Measurements from ENCODE around the gene MACROD2. TPM values are rescaled to one million over a fixed set of nuclear protein-coding genes. Genes with fewer than 3 reads are reported as not detected.

The MACROD2 gene
- polyA plus RNA-seq, 4 donors, result 1.00 to 4.8 (median 1.4) TPM

- 58 to 70% (median 66%) methylated on average over 10 of the region's 10 CpGs for WGBS, 3 donors
- no peak for FAIRE-seq
- H3K4me1 ChIP-seq (ENCODE audit: control insufficient read depth in 3 of 3, insufficient read depth in 2 of 3, low read depth in 1 of 3, low read length in 2 of 3), result no peaks in the 10 kb centered on the region
- no peaks in the 10 kb centered on the region for H3K36me3 ChIP-seq (ENCODE audit: control insufficient read depth in 3 of 3, insufficient read depth in 2 of 3, low read depth in 1 of 3, low read length in 3 of 3)
- H3K4me3 ChIP-seq (ENCODE audit: low read depth in 1 of 3, low read length in 3 of 3), result no peak overlapping the region
- DNase-seq, result no peak
- peaks cover 0 to 4% (median 0%) of the 10 kb centered on the region in 3 donors for H3K27me3 ChIP-seq (ENCODE audit: control insufficient read depth in 3 of 3, insufficient read depth in 3 of 3, low read length in 3 of 3)
- H3K9me3 ChIP-seq (ENCODE audit: control insufficient read depth in 2 of 2, insufficient read depth in 1 of 2, low read depth in 1 of 2, low read length in 1 of 2), result peaks cover 0 to 7% of the 10 kb centered on the region in 2 donors
- no peak overlapping the region for H3K27ac ChIP-seq (ENCODE audit: low read depth in 1 of 3, low read length in 2 of 3)
Measured at GRCh38 chr20:16062661-16063581, 2067.6 kb downstream of the MACROD2 start.

- peaks cover 0 to 7% of the 10 kb centered on the region in 2 donors for H3K9me3 ChIP-seq (ENCODE audit: control insufficient read depth in 2 of 2, insufficient read depth in 1 of 2, low read depth in 1 of 2, low read length in 1 of 2)
- DNase-seq (no peak), FAIRE-seq (no peak)
- H3K27me3 ChIP-seq (ENCODE audit: control insufficient read depth in 3 of 3, insufficient read depth in 3 of 3, low read length in 3 of 3), result peaks cover 0 to 4% (median 0%) of the 10 kb centered on the region in 3 donors
- H3K4me3 ChIP-seq (ENCODE audit: low read depth in 1 of 3, low read length in 3 of 3), result no peak overlapping the region
- no peak overlapping the region for H3K27ac ChIP-seq (ENCODE audit: low read depth in 1 of 3, low read length in 2 of 3)
- no peaks in the 10 kb centered on the region for H3K4me1 ChIP-seq (ENCODE audit: control insufficient read depth in 3 of 3, insufficient read depth in 2 of 3, low read depth in 1 of 3, low read length in 2 of 3)
- WGBS, 3 donors, result 65 to 88% (median 75%) methylated on average over 2 of the region's 2 CpGs
- H3K36me3 ChIP-seq (ENCODE audit: control insufficient read depth in 3 of 3, insufficient read depth in 2 of 3, low read depth in 1 of 3, low read length in 3 of 3), result no peaks in the 10 kb centered on the region
Measured at GRCh38 chr20:16063881-16064280, 2068.6 kb downstream of the MACROD2 start.

DNA sequence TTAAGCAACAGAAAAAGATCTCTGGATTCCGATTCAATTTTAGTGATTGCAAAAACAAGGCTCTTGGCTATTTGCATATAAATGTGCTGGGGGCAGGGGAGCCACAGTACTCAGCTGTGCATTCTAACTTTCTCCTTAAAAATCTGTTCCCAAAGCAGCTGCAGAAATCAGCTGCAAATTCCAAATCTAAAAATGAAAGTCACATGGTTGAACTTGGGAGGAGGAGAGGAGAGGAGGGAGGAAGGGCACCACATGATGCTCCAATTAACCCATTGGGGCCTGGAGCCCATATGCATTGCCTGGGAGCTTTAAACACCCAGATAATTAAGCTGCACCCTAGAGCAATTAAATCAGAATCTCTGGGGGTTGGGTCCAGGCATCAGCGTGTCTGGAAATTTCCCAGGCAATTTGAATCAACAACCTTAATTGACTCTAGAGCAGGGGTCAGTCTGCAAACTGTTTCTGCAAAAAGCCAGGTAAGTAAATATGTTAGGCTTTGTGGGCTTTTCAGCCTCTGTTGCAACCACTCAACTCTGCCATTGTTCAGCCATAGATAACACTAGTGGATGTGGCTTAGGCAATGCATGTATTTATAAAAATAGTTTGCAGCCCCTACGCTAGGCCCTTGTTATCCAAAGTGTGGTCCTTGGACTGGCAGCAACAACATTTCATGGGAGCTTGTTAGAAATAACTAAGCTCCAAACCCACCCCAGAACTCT, 2069.8 kb downstream of the MACROD2 start:
- FAIRE-seq (no peak), DNase-seq (no peak)
- H3K36me3 ChIP-seq (ENCODE audit: control insufficient read depth in 3 of 3, insufficient read depth in 2 of 3, low read depth in 1 of 3, low read length in 3 of 3), result no peaks in the 10 kb centered on the region
- no peak overlapping the region for H3K27ac ChIP-seq (ENCODE audit: low read depth in 1 of 3, low read length in 2 of 3)
- no peak overlapping the region for H3K4me3 ChIP-seq (ENCODE audit: low read depth in 1 of 3, low read length in 3 of 3)
- WGBS, 3 donors, result 61 to 67% (median 65%) methylated on average over 3 of the region's 3 CpGs
- H3K9me3 ChIP-seq (ENCODE audit: control insufficient read depth in 2 of 2, insufficient read depth in 1 of 2, low read depth in 1 of 2, low read length in 1 of 2), result peaks cover 0 to 7% of the 10 kb centered on the region in 2 donors
- H3K4me1 ChIP-seq (ENCODE audit: control insufficient read depth in 3 of 3, insufficient read depth in 2 of 3, low read depth in 1 of 3, low read length in 2 of 3), result no peaks in the 10 kb centered on the region
- peaks cover 0 to 4% (median 0%) of the 10 kb centered on the region in 3 donors for H3K27me3 ChIP-seq (ENCODE audit: control insufficient read depth in 3 of 3, insufficient read depth in 3 of 3, low read length in 3 of 3)

DNA sequence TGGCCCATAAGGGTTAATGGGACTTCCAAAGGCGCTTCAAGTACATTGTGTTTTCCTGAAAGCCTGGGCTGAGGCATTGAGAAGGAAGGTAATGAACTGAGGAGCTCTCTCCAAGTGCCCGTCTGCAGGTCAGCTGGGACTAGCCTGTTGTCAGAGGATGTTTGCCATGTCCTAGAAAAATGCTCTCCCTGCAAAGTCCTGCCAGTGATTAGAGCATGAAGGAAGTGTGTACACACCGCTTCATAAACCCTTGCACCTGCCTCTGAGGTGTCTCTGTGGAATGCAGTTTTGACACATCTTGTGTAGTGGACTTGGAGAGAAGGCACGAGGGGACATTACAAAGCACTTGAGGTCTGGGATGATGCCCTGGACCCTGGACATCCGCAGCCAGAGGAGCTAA, 2071.3 kb downstream of the MACROD2 start:
- Histone ChIP-seq H3K27ac (ENCODE audit: low read depth in 1 of 3, low read length in 2 of 3) (no peak overlapping the region), H3K36me3 (ENCODE audit: control insufficient read depth in 3 of 3, insufficient read depth in 2 of 3, low read depth in 1 of 3, low read length in 3 of 3) (no peaks in the 10 kb centered on the region), H3K9me3 (ENCODE audit: control insufficient read depth in 2 of 2, insufficient read depth in 1 of 2, low read depth in 1 of 2, low read length in 1 of 2) (peaks cover 0 to 7% of the 10 kb centered on the region in 2 donors), H3K4me3 (ENCODE audit: low read depth in 1 of 3, low read length in 3 of 3) (no peak overlapping the region), H3K4me1 (ENCODE audit: control insufficient read depth in 3 of 3, insufficient read depth in 2 of 3, low read depth in 1 of 3, low read length in 2 of 3) (no peaks in the 10 kb centered on the region), H3K27me3 (ENCODE audit: control insufficient read depth in 3 of 3, insufficient read depth in 3 of 3, low read length in 3 of 3) (peaks cover 0 to 4% (median 0%) of the 10 kb centered on the region in 3 donors)
- no peak for FAIRE-seq
- DNase-seq, result no peak
- WGBS, 3 donors, result 62 to 77% (median 67%) methylated on average over 5 of the region's 5 CpGs

DNA sequence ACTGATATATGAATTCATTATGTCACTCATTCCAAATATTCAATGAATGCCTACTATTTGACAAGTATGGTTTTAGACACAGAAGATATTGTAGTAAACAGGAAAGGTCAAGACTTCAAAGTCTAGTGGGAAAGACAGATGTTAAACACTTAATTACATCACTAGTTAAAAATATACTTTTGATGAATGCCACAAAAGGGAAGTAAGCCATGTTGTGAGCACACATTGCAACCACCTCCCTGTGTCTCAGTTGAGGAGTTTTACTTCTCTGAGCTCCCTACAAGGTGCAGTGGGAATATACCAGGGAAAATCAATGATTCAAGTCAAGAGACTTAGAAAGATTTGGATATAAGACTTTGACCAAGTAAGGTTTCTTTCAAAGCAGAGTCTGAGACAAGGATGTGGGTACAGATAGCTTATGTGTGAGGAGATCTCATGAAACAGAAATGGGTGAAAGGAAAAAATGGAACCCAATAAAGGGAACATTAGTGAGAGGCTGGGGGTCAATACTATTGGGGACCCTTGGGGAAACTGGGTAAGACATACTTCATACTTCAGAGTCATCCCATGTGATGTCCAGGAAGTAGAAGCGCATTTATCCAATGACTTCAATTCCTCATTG, 2074.2 kb downstream of the MACROD2 start:
- WGBS, 3 donors, result 95 to 100% (median 96%) methylated on average over 1 of the region's 1 CpG
- no peak for FAIRE-seq
- no peak overlapping the region for H3K27ac ChIP-seq (ENCODE audit: low read depth in 1 of 3, low read length in 2 of 3)

DNA sequence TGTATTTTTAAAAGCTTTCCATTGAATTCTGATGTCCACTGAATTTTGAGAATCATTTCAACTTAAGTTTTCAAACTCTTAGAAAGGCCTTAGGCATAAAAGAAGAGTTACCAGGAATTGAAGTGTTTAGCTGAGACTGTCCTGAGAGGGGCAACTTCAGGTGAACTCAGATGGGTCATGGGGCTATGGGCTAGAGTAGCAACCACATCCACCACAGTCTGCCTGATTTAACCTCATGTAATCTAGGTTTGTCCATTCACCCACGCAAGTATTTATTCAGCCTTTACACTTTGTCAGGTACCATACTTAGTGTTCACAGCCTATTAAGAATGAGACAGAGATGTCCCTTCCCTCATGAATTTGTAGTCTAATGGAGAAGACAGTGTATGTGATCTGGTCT, 2076.9 kb downstream of the MACROD2 start:
- WGBS, 3 donors, result 88 to 93% (median 91%) methylated on average over 1 of the region's 1 CpG

More for the DNA sequence above, 2074.2 kb downstream of the MACROD2 start:
- H3K27me3 ChIP-seq (ENCODE audit: control insufficient read depth in 3 of 3, insufficient read depth in 3 of 3, low read length in 3 of 3), result no peaks in the 10 kb centered on the region
- DNase-seq, result no peak
- no peaks in the 10 kb centered on the region for H3K36me3 ChIP-seq (ENCODE audit: control insufficient read depth in 3 of 3, insufficient read depth in 2 of 3, low read depth in 1 of 3, low read length in 3 of 3)
- H3K4me3 ChIP-seq (ENCODE audit: low read depth in 1 of 3, low read length in 3 of 3), result no peak overlapping the region
- H3K4me1 ChIP-seq (ENCODE audit: control insufficient read depth in 3 of 3, insufficient read depth in 2 of 3, low read depth in 1 of 3, low read length in 2 of 3), result no peaks in the 10 kb centered on the region
- H3K9me3 ChIP-seq (ENCODE audit: control insufficient read depth in 2 of 2, insufficient read depth in 1 of 2, low read depth in 1 of 2, low read length in 1 of 2), result peaks cover 0 to 7% of the 10 kb centered on the region in 2 donors

GRCh38 chr20:16078172-16078898, 2083.0 kb downstream of the MACROD2 start:
- H3K4me3 ChIP-seq (ENCODE audit: low read depth in 1 of 3, low read length in 3 of 3), result no peak overlapping the region
- FAIRE-seq, result peak; percentile 67

More for the DNA sequence above, 2076.9 kb downstream of the MACROD2 start:
- Histone ChIP-seq H3K4me1 (ENCODE audit: control insufficient read depth in 3 of 3, insufficient read depth in 2 of 3, low read depth in 1 of 3, low read length in 2 of 3) (no peaks in the 10 kb centered on the region), H3K9me3 (ENCODE audit: control insufficient read depth in 2 of 2, insufficient read depth in 1 of 2, low read depth in 1 of 2, low read length in 1 of 2) (peaks cover 0 to 2% of the 10 kb centered on the region in 2 donors), H3K4me3 (ENCODE audit: low read depth in 1 of 3, low read length in 3 of 3) (no peak overlapping the region), H3K36me3 (ENCODE audit: control insufficient read depth in 3 of 3, insufficient read depth in 2 of 3, low read depth in 1 of 3, low read length in 3 of 3) (no peaks in the 10 kb centered on the region), H3K27me3 (ENCODE audit: control insufficient read depth in 3 of 3, insufficient read depth in 3 of 3, low read length in 3 of 3) (no peaks in the 10 kb centered on the region), H3K27ac (ENCODE audit: low read depth in 1 of 3, low read length in 2 of 3) (no peak overlapping the region)
- FAIRE-seq (no peak), DNase-seq (no peak)

DNA sequence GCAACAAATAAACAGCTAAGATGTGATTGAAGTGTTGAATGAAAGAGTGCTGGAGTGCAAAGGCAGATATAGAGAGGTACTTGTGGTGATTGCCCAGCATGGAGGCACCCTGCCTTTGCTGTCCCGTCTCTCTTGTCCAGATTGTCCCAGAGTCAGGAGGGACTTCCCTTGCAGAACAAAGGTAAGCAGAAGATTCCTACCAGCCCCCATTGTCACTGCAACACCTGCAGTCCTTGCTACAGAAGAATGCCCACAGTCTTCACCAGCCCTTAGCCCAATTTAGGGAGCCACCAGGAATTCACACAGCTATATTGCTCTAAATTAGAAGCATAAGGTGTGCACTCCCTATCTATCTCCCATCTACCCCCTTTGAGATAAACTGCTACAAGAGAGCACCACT, 2086.1 kb downstream of the MACROD2 start:
- no peak for FAIRE-seq
- DNase-seq, result no peak

More at GRCh38 chr20:16078172-16078898, 2083.0 kb downstream of the MACROD2 start:
- Histone ChIP-seq H3K9me3 (ENCODE audit: control insufficient read depth in 2 of 2, insufficient read depth in 1 of 2, low read depth in 1 of 2, low read length in 1 of 2) (no peaks in the 10 kb centered on the region), H3K4me1 (ENCODE audit: control insufficient read depth in 3 of 3, insufficient read depth in 2 of 3, low read depth in 1 of 3, low read length in 2 of 3) (no peaks in the 10 kb centered on the region), H3K27me3 (ENCODE audit: control insufficient read depth in 3 of 3, insufficient read depth in 3 of 3, low read length in 3 of 3) (no peaks in the 10 kb centered on the region), H3K36me3 (ENCODE audit: control insufficient read depth in 3 of 3, insufficient read depth in 2 of 3, low read depth in 1 of 3, low read length in 3 of 3) (no peaks in the 10 kb centered on the region), H3K27ac (ENCODE audit: low read depth in 1 of 3, low read length in 2 of 3) (no peak overlapping the region)
- 45 to 65% (median 45%) methylated on average over 2 of the region's 2 CpGs for WGBS, 3 donors
- DNase-seq, result no peak

More for the DNA sequence above, 2086.1 kb downstream of the MACROD2 start:
- WGBS, 3 donors, result 60 to 89% (median 69%) methylated on average over 1 of the region's 1 CpG
- H3K27me3 ChIP-seq (ENCODE audit: control insufficient read depth in 3 of 3, insufficient read depth in 3 of 3, low read length in 3 of 3), result no peaks in the 10 kb centered on the region
- H3K27ac ChIP-seq (ENCODE audit: low read depth in 1 of 3, low read length in 2 of 3), result no peak overlapping the region
- H3K4me3 ChIP-seq (ENCODE audit: low read depth in 1 of 3, low read length in 3 of 3), result no peak overlapping the region
- no peaks in the 10 kb centered on the region for H3K9me3 ChIP-seq (ENCODE audit: control insufficient read depth in 2 of 2, insufficient read depth in 1 of 2, low read depth in 1 of 2, low read length in 1 of 2)
- H3K36me3 ChIP-seq (ENCODE audit: control insufficient read depth in 3 of 3, insufficient read depth in 2 of 3, low read depth in 1 of 3, low read length in 3 of 3), result no peaks in the 10 kb centered on the region
- no peaks in the 10 kb centered on the region for H3K4me1 ChIP-seq (ENCODE audit: control insufficient read depth in 3 of 3, insufficient read depth in 2 of 3, low read depth in 1 of 3, low read length in 2 of 3)
